HCT116 (cell line): ENCODE data around the gene NLRP1. TPM values are rescaled to one million over a fixed set of nuclear protein-coding genes. Genes with fewer than 3 reads are reported as not detected.

Source experiments
- ATAC-seq: fragments of 200-7000 bp; cut with Tn5 transposase; 2 replicates; pipeline ENCODE4 v1.9.1; 2020; ENCODE audit warnings: mild to moderate bottlenecking, moderate library complexity
- BruUV-seq: library from RNA; stranded (reverse); fragments of 400-500 nt; replicated peaks from 2 replicates; lab custom pipeline; 2021; lab: Mats Ljungman, UMichigan
- CTCF ChIA-PET: fragments of 300-600 bp; sonication (Branson Sonifier 250); formaldehyde crosslinking; loops from one replicate; lab custom pipeline; 2021; ENCODE audit warnings: antibody characterized with exemption; lab: Charles Lee
- POLR2A ChIA-PET: fragments of 300-600, 350-600 bp; sonication (Branson Sonifier 250); formaldehyde crosslinking; loops from one replicate; lab custom pipeline; 2021; ENCODE audit warnings: antibody characterized with exemption; lab: Charles Lee
- RAD21 ChIA-PET, 2 experiments: fragments of 300-600 bp; sonication (Branson Sonifier 250); formaldehyde crosslinking; loops; one replicate each; lab custom pipeline; 2023; ENCODE audit warnings: low total read pairs in 2 of 2; ENCODE audit not compliant: uncharacterized antibody in 2 of 2, unreplicated experiment in 2 of 2, low non-redundant PET in 1 of 2; lab: Charles Lee
- DNase-seq: peaks from one replicate; pipeline ENCODE4 v3.0.0-alpha.2; 2010; ENCODE audit warnings: low read depth, low spot score
- H2AFZ ChIP-seq: fragments of 200-600 bp; shearing (Covaris generic), sonication (generic); 2 replicates; pipeline ENCODE4 v1.6.1; 2017; ENCODE audit warnings: low read depth, mixed run types, mixed read lengths, antibody characterized with exemption, low read length; ENCODE audit not compliant: poor library complexity, severe bottlenecking
- H3K27ac ChIP-seq: 2 replicates; pipeline ENCODE4 v1.5.1; 2012; ENCODE audit warnings: low read depth, low read length
- H3K27me3 ChIP-seq: fragments of 200-600 bp; sonication (generic); 2 replicates; pipeline ENCODE4 v1.6.1; 2016; ENCODE audit warnings: mixed run types, low read length, mixed read lengths; ENCODE audit not compliant: insufficient read depth
- H3K36me3 ChIP-seq, 2 experiments: fragments of 200-500 bp in 1 of 2; fragments of 200-600 bp in 1 of 2; sonication (Bioruptor generic) in 1 of 2; sonication (generic) in 1 of 2; 2 replicates each; pipeline versions ENCODE4 v1.5.1 to v1.6.1; 2014 to 2016; ENCODE audit warnings: low read length in 2 of 2, inconsistent platforms in 1 of 2, mixed read lengths in 1 of 2, mixed run types in 1 of 2; ENCODE audit not compliant: insufficient read depth in 2 of 2, control insufficient read depth in 1 of 2
- H3K4me1 ChIP-seq, 2 experiments: fragments of 200-600 bp in 1 of 2; sonication (generic) in 1 of 2; 2 replicates each; pipeline versions ENCODE4 v1.5.1 to v1.6.1; 2012 to 2017; ENCODE audit warnings: low read length in 2 of 2, inconsistent platforms in 1 of 2, mild to moderate bottlenecking in 1 of 2, mixed read lengths in 1 of 2, mixed run types in 1 of 2, moderate library complexity in 1 of 2; ENCODE audit not compliant: insufficient read depth in 2 of 2, control insufficient read depth in 1 of 2
- H3K4me2 ChIP-seq: fragments of 200-600 bp; sonication (generic); 2 replicates; pipeline ENCODE4 v1.6.1; 2017; ENCODE audit warnings: mixed run types, low read length, mixed read lengths
- H3K4me3 ChIP-seq, 2 experiments: fragments of 200-600 bp in 1 of 2; sonication (generic) in 1 of 2; replicated peaks in 1 of 2; 2 replicates each; pipeline ENCODE4 v1.5.1; 2011 to 2016; ENCODE audit warnings: low read length in 2 of 2, control low read depth in 1 of 2, low read depth in 1 of 2, mild to moderate bottlenecking in 1 of 2, mixed read lengths in 1 of 2, mixed run types in 1 of 2
- H3K79me2 ChIP-seq: fragments of 200-600 bp; sonication (generic); 2 replicates; pipeline ENCODE4 v1.6.1; 2017; ENCODE audit warnings: mild to moderate bottlenecking, mixed run types, low read length, moderate library complexity, mixed read lengths; ENCODE audit not compliant: insufficient read depth
- H3K9ac ChIP-seq: fragments of 200-600 bp; sonication (generic); 2 replicates; pipeline ENCODE4 v1.6.1; 2016; ENCODE audit warnings: low read length, mixed read lengths
- H3K9me2 ChIP-seq: fragments of 200-600 bp; sonication (generic), shearing (Covaris generic); 2 replicates; pipeline ENCODE4 v1.6.1; 2017; ENCODE audit warnings: mixed run types, mild to moderate bottlenecking, moderate library complexity; ENCODE audit not compliant: insufficient read depth
- H3K9me3 ChIP-seq, 2 experiments: fragments of 200-500 bp in 1 of 2; fragments of 200-600 bp in 1 of 2; sonication (Bioruptor generic) in 1 of 2; sonication (generic) in 1 of 2; 2 replicates each; pipeline ENCODE4 v1.6.1; 2014 to 2017; ENCODE audit warnings: low read length in 2 of 2, mixed read lengths in 2 of 2, inconsistent platforms in 1 of 2, low read depth in 1 of 2, mild to moderate bottlenecking in 1 of 2, mixed run types in 1 of 2, moderate library complexity in 1 of 2; ENCODE audit not compliant: control insufficient read depth in 1 of 2, insufficient read depth in 1 of 2
- H4K20me1 ChIP-seq: fragments of 200-600 bp; sonication (generic), shearing (Covaris generic); 2 replicates; pipeline ENCODE4 v1.6.1; 2017; ENCODE audit warnings: mixed run types, mild to moderate bottlenecking, moderate library complexity; ENCODE audit not compliant: insufficient read depth
- ATF3 ChIP-seq: IDR thresholded peaks from 2 replicates; pipeline ENCODE4 v1.6.1; 2012
- CEBPB ChIP-seq: IDR thresholded peaks from 2 replicates; pipeline ENCODE4 v1.6.1; 2012; ENCODE audit warnings: low read depth
- EGR1 ChIP-seq: IDR thresholded peaks from 2 replicates; pipeline ENCODE4 v1.6.1; 2012; ENCODE audit warnings: low read depth
- ELF1 ChIP-seq: IDR thresholded peaks from 2 replicates; pipeline ENCODE4 v1.6.1; 2012; ENCODE audit warnings: low read depth, borderline replicate concordance
- MAX ChIP-seq: IDR thresholded peaks from 2 replicates; pipeline ENCODE4 v1.6.1; 2012
- POLR2A ChIP-seq: IDR thresholded peaks from 2 replicates; pipeline ENCODE4 v1.7.0; 2011; ENCODE audit warnings: borderline replicate concordance; ENCODE audit not compliant: insufficient read depth, insufficient read length; ENCODE audit errors: extremely low read depth
- SRF ChIP-seq: IDR thresholded peaks from 2 replicates; pipeline ENCODE4 v1.6.1; 2012; ENCODE audit warnings: low read depth
- ZBTB33 ChIP-seq: IDR thresholded peaks from 2 replicates; pipeline ENCODE4 v1.6.1; 2011; ENCODE audit warnings: mild to moderate bottlenecking, low read length, moderate library complexity; ENCODE audit not compliant: insufficient replicate concordance; ENCODE audit errors: extremely low read depth
- ZFX ChIP-seq: fragments of 450-650 bp; IDR thresholded peaks from 2 replicates; pipeline ENCODE4 v1.6.1; 2017
- ZNF274 ChIP-seq: fragments of 200-500 bp; sonication (Bioruptor generic); IDR thresholded peaks from 2 replicates; pipeline ENCODE4 v1.6.1; 2014; ENCODE audit warnings: mild to moderate bottlenecking, low read depth, low read length, inconsistent platforms
- intact Hi-C: fragments of 100-400 bp; cut with micrococcal nuclease; formaldehyde crosslinking; loops from 2 replicates; pipeline ENCODE4 v1.10.0; 2022
- total RNA-seq: library from RNA; stranded (reverse); gene quantifications from one replicate; pipeline ENCODE4 v1.2.1, GENCODE V29; 2021; ENCODE audit not compliant: unreplicated experiment

The NLRP1 gene
- total RNA-seq, 1 experiment from 2014 or later, result 7.2 TPM

- TF ChIP-seq ELF1 (no peak), ZNF274 (no peak), ZFX (no peak), SRF (no peak), MAX (no peak), ATF3 (no peak), ZBTB33 (no peak), CEBPB (no peak), EGR1 (no peak), POLR2A (no peak)
- H3K4me1 ChIP-seq, result no peaks in the 10 kb centered on the region
- no peaks in the 10 kb centered on the region for H3K9me3 ChIP-seq
- no TSS peak for BruUV-seq
- no peaks in the 10 kb centered on the region for H4K20me1 ChIP-seq
- no peak overlapping the region for H3K4me3 ChIP-seq
- H3K27me3 ChIP-seq, result peaks cover 64% of the 10 kb centered on the region
- ChIA-PET CTCF (no interaction called here), RAD21 (no interaction called here), POLR2A (no interaction called here)
- DNase-seq, result no peak
- no peaks in the 10 kb centered on the region for H3K9me2 ChIP-seq
- H3K36me3 ChIP-seq, result no peaks in the 10 kb centered on the region
- H3K27ac ChIP-seq, result no peak overlapping the region
- no peak for ATAC-seq
- H3K79me2 ChIP-seq, result no peaks in the 10 kb centered on the region
- H2AFZ ChIP-seq, result no peak overlapping the region
- H3K4me2 ChIP-seq, result no peak overlapping the region
- H3K9ac ChIP-seq, result no peak overlapping the region
- intact Hi-C loops, result no loop called here
These were observed 34.9 kb upstream of the NLRP1 start for GRCh38 chr17:5619088-5619740.
